GM19455 (cell line): ENCODE results near the gene PDE10A.
"Not testable (repeated sequence)": the region's sequence is repeated elsewhere in the genome, so short reads cannot be mapped to it uniquely, and the experiment has no call there.

ENCODE experiments used
- ATAC-seq: cut with Tn5 transposase; IDR thresholded peaks from one replicate; pipeline ENCODE4 v1.9.1; 2021; ENCODE audit not compliant: unreplicated experiment

PDE10A gene

DNA sequence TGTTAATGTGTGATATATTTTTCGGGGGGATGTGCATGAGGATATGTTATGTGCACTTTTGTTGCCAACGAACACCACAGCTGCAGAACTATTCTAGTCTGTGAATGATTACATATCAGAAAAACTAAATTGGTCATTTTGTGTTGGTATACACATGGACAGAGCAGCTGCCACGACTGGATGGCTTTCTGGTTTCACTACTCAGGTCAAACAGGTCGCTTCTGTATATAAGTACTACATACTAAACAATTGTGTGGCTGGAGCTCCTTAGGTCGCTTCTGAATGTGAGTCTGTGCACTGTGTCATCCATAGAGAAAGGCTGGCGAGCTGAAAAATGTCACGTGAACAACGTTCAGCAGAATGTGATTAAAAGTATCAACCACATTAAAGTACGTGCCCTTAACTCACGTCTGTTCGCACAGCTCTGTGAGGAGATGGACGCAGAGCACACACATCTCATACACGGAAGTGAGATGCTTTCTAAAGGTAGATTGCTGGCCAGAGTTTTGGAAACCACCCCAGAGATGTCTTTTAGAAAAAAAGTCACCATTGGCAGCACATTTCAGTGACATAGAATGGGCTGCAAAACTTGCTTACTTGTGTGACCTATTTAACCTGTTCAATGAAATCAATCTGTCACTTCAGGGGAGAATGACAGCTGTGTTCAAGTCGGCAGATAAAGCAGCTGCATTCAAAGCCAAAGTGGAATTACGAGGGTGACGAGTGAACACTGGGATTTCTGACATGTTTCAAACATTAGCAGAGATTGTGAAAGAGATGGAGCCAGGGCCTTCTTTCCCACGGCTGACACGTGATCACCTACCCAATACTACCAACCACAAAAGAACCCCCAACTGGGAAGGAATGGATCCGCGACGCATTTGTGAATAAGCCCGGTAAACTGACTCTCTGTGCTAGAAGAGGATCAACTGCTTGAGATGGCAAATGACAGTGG lies 176.6 kb downstream of the PDE10A start:
- ATAC-seq, result no peak

GRCh38 chr6:165484178-165484889 lies 178.7 kb downstream of the PDE10A start:
- ATAC-seq, result no peak

GRCh38 chr6:165481921-165482320 lies 181.1 kb downstream of the PDE10A start:
- no peak for ATAC-seq

- no peak for ATAC-seq
Measured at GRCh38 chr6:165480916-165481315, 182.1 kb downstream of the PDE10A start.

DNA sequence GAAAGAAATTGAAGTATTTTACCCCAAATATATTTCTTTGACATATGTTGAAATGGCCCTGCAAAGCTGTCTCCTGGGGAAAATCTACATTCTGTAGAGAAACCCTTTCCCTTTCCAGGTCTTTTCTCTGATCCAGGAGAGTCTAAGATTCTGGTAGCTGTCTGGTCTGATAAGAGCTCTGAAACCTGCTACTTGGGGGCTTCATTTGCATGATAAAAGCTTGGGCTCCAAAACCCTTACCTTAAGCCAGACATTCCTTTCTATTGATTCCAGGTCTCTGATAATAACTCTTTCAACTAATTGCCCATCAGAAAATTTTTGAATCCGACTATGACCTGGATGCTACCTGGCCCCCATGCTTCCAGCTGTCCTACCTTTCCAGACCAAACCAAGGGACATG lies 184.5 kb downstream of the PDE10A start:
- ATAC-seq, result no peak

GRCh38 chr6:165469483-165469882 lies 193.6 kb downstream of the PDE10A start:
- no peak for ATAC-seq

DNA sequence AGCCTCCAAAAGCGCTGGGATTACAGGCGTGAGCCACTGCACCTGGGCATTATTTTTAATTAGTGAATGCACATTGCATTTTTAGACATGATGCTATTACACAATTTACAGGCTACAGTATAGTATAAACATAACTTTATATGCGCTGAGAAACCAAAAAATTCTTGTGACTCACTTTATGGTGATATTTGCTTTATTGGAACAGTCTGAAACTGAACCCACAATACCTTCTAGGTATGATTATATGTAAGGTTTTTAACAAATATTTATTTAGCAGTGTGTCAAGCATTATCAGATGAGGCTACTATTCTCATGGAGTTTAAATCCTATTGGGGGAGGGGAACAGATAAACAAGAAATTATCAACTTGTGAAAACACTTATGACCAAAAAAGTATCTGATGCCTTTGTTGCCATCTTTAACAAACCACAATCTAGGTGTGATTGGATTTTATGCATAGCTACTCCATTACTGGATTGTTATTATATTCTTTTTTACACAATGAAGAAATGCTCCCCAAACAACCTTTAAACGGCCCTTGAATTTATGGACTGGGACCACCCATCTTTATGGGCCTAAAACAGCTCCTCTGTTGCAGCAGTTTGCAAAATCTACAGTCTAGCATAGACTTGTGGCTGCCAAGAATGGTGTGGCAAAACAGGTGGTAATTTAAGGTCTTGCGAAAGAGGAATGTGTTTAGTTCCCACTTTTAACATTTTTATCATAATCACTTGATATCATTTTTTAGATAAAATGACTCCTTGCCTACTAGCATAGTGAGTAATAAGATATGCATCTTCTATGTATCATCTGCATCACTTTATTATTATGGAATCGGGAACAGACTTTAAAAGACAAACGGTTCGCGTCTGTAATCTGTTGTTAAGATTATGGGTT lies 194.5 kb downstream of the PDE10A start:
- ATAC-seq, result no peak

- ATAC-seq, result not testable (repeated sequence)
Measured at GRCh38 chr6:165463499-165463898, 199.5 kb downstream of the PDE10A start.

DNA sequence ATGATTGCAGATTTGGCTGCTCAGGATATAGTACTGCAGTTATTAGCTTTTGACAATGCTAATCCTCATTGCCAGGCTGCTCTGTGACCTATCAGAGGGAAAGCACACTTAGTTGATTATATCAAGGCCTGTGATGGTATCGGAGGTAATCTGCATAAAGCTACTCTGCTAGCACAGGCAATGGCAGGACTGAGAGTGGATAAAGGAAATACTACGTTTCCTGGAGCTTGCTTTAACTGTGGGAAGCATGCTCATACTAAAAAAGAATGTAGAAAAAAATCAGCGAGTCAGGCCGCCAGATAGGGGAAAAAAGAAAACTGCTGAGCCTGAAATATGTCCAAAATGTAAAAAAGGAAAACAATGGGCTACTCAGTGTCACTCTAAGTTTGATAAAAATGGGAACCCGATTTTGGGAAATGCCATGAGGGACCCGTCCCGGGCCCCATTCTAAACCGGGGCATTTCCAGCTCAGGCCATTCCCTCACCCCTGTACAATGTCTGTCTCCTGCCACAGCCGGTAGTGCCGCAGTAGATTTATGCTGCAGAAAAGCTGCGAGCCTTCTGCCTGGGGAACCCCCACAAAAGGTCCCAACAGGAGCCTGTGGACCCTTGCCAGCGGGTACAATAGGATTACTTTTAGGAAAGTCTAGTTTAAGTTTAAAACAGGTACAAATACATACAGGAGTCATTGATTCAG lies 203.3 kb downstream of the PDE10A start:
- not testable (repeated sequence) for ATAC-seq

DNA sequence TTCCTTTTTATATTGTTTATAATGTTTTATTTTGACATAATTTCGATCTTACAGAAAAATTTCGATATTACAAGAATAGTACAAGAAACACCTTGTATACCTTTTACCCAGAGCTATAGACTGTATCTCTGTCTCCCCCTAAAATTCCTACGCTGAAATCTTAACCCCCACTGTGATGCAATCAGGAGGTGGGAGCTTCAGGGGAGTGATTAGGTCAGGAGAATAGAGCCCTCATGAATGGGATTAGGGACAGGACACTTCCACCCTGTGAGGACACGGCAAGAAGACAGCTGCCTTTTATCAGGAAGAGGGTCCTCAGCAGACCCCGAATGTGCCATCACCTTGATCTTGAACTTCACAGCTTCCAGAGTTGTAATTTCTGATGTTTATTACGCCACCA lies 204.9 kb downstream of the PDE10A start:
- no peak for ATAC-seq

DNA sequence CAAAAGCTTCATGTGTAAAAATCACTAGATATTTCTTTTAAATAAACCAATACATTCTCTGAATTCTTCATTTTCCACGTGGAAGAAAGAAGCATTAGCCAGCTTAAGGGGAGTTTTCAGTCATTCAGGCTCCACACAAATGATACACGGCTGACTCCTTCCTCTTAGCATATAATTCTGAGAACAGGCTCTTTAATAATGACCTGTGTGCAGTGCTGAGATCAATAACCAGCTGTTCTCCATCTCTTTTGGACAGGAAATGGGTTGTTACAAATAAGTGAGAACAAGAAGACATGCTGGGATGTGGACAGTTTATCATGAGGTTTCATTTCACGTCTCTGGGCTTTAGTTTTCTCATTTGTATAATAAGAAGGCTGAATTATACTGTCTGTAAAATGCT lies 206.8 kb downstream of the PDE10A start:
- no peak for ATAC-seq

DNA sequence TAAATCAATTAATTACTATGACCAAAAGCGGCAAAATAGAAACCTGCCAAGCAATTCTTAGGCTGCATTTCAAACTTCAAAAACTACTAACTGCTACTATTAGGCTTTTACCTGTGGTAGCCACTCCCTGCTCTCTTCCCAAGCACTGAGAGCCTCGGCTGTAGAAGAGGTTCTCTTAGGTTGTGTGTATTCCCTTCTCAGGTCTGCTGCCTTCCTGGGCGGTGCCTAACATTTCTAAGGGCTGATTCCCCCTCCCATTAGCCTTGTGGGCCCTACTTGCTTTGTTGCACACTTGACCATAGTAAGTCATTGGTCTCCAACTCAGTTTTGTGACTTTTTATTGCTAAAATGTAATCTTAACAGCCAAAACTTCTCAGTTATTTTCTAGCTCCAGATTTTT lies 207.6 kb downstream of the PDE10A start:
- no peak for ATAC-seq

DNA sequence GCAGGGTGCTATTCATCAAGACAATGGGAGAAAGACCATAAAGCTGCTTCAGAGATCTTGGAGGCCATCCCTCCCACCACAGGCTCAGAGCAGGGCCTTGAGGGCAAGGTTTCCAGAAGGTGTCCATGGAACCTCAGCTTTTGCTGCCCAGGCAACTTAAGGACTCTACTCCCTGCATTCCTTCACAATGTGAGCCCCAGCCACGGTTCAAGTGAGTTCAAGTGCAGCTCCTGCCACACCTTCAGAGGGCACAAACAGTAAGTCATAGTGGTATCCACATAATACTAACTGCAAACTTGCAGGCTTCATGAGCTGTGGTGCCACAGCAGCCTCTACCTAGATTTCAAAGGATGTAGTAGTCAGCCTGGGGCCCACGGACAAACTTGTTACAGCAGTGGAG lies 209.6 kb downstream of the PDE10A start:
- no peak for ATAC-seq

- ATAC-seq, result no peak
Measured at GRCh38 chr6:165451838-165452237, 211.2 kb downstream of the PDE10A start.

- ATAC-seq, result no peak
Measured at GRCh38 chr6:165448210-165448609, 214.8 kb downstream of the PDE10A start.

GRCh38 chr6:165447141-165447540 lies 215.9 kb downstream of the PDE10A start:
- no peak for ATAC-seq

GRCh38 chr6:165446331-165446730 lies 216.7 kb downstream of the PDE10A start:
- no peak for ATAC-seq

DNA sequence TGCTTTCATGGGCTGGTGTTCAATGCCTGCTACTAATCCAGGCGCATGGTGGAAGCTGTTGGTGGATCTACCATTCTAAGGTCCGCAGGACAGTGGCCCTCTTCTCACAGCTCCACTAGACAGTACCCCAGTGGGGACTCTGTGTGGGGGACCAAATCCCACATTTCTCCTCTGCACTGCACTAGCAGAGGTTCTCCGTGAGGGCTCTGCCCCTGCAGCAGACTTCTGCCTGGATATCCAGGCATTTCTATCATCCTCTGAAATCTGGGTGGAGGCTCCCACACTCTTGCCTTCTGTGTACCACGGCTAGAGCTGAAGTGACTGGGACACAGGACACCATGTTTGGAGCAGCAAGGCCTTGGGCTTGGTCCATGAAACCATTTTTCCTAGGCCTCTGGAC lies 219.6 kb downstream of the PDE10A start:
- ATAC-seq, result no peak

DNA sequence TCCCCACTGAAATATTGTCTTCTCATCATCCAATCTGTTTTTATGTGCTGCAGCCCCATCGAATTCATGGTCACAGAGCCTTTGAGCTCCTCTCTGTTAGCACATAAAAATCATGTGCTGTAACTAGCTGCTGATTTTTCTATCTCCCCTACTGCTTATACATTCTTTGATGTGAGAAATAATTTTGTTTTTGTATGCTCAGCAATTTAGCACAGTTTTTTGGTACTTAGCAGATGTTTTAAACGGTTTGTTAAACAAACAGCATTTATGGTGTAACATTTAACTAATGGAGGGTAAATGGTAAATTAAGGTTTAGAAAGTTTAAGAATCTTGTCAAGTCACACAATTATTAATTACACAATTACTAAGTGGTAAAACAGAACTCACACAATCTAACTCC lies 221.9 kb downstream of the PDE10A start:
- ATAC-seq, result no peak

GRCh38 chr6:165439928-165440554 lies 223.0 kb downstream of the PDE10A start:
- ATAC-seq, result no peak
